ENCODE results near the gene HYPK. TPM values are rescaled to one million over a fixed set of nuclear protein-coding genes. Genes with fewer than 3 reads are reported as not detected.
"Not testable (repeated sequence)": the region's sequence is repeated elsewhere in the genome, so short reads cannot be mapped to it uniquely, and the experiment has no call there.

HYPK gene
- total and polyA plus RNA-seq, 2 of the 8 experiments (the other 6 are each of a cell fraction or from before 2014, with no cell fraction given), result 5.4 to 17.6 TPM

GRCh38 chr15:43815064-43815463 lies 14.7 kb downstream of the HYPK start:
- H3K9ac ChIP-seq (replicated peaks in 1 of 4; ENCODE audit: extremely low read depth in 1 of 4, low read depth in 3 of 4, low read length in 3 of 4); H4K8ac ChIP-seq (ENCODE audit: extremely low read depth, insufficient read depth, low read length); H3K14ac ChIP-seq (ENCODE audit: insufficient read length); H3K79me1 ChIP-seq (ENCODE audit: low read depth, low read length); CTCF ChIA-PET (ENCODE audit: partially characterized antibody); H2BK15ac ChIP-seq (ENCODE audit: low read length); H2BK20ac ChIP-seq (ENCODE audit: low read length); H4K91ac ChIP-seq (replicated peaks; ENCODE audit: insufficient read length, low read length); H3K23ac ChIP-seq (ENCODE audit: insufficient read length); H3K18ac ChIP-seq (ENCODE audit: extremely low read depth, low read length); DNase-seq (ENCODE audit: low read depth in 1 of 2, low spot score in 2 of 2); H3K56ac ChIP-seq (replicated peaks; ENCODE audit: insufficient read length, low read depth, low read length); H2AFZ ChIP-seq (ENCODE audit: low read length); H4K20me1 ChIP-seq (replicated peaks in 1 of 2; ENCODE audit: control insufficient read depth in 1 of 2, insufficient read depth in 2 of 2, low read length in 2 of 2); H3K27me3 ChIP-seq (replicated peaks in 1 of 4; ENCODE audit: control insufficient read depth in 3 of 4, extremely low read depth in 1 of 4, insufficient read depth in 3 of 4, low read length in 3 of 4); H3K4me1 ChIP-seq (replicated peaks in 1 of 4; ENCODE audit: control insufficient read depth in 3 of 4, insufficient read depth in 4 of 4, low read length in 3 of 4); H2BK120ac ChIP-seq (replicated peaks; ENCODE audit: low read depth, low read length); H2AK5ac ChIP-seq (ENCODE audit: low read depth, low read length); H3K23me2 ChIP-seq (ENCODE audit: low read depth, low read length); H2BK12ac ChIP-seq (ENCODE audit: low read depth, low read length); H3K9me3 ChIP-seq (ENCODE audit: insufficient read depth in 2 of 2, low read depth in 1 of 2, low read length in 1 of 2); H3K4ac ChIP-seq (replicated peaks; ENCODE audit: insufficient read length, low read depth, low read length); H3K27ac ChIP-seq (ENCODE audit: low read depth, low read length); H3K4me3 ChIP-seq (ENCODE audit: extremely low read depth in 1 of 4, insufficient read depth in 2 of 4, low read depth in 3 of 4, low read length in 4 of 4); H2BK5ac ChIP-seq (ENCODE audit: low read depth, low read length); H4K5ac ChIP-seq (ENCODE audit: insufficient read length, low read depth, low read length); H3K4me2 ChIP-seq (ENCODE audit: insufficient read depth in 1 of 2, low read depth in 2 of 2, low read length in 2 of 2); FAIRE-seq: not testable (repeated sequence)
- 98% methylated on average over 5 of the region's 5 CpGs; no CpG with 5 or more reads in 1 of the 2 experiments for WGBS, 2 experiments (ENCODE audit: extremely low coverage in 1 of 2, insufficient coverage in 1 of 2, insufficient read length in 1 of 2, insufficient replicate concordance in 2 of 2, low coverage in 1 of 2, low lambda C conversion rate in 2 of 2, missing lambda C conversion rate in 1 of 2)
- POLR2A ChIA-PET (ENCODE audit: partially characterized antibody), result interaction anchor here (1.8 kb wide), 1 partner anchor 11 kb away, joined by 6 read pairs; no protein-coding TSS in a partner anchor
- H3K36me3 ChIP-seq (ENCODE audit: control insufficient read depth in 2 of 4, insufficient read depth in 4 of 4, low read length in 3 of 4), result peaks cover 20 to 73% (median 49%) of the 10 kb centered on the region in 4 experiments
- H3K79me2 ChIP-seq (ENCODE audit: control insufficient read depth in 1 of 2, insufficient read depth in 2 of 2, low read length in 2 of 2), result peaks cover 0 to 11% of the 10 kb centered on the region in 2 experiments; a peak in 2 of 4 replicates
